HepG2 (cell line): ENCODE results near the gene THY1. TPM values are rescaled to one million over a fixed set of nuclear protein-coding genes. Genes with fewer than 3 reads are reported as not detected.

Experiments
- CHD2 ChIP-seq: IDR thresholded peaks from 2 replicates; pipeline ENCODE4 v1.6.1; 2011; ENCODE audit warnings: low read depth, low read length, improper control_type of control experiment
- GABPB1 ChIP-seq: IDR thresholded peaks from 2 replicates; pipeline ENCODE4 v1.6.1; 2016; ENCODE audit warnings: mild to moderate bottlenecking, missing genetic modification reagents, moderate library complexity, missing compliant biosample characterization
- HOXA9 ChIP-seq: sonication (generic); formaldehyde crosslinking; IDR thresholded peaks from 2 replicates; pipeline ENCODE4 v1.8.1; 2022; ENCODE audit warnings: missing genetic modification reagents, mild to moderate bottlenecking, moderate library complexity, borderline replicate concordance
- KMT2B ChIP-seq: IDR thresholded peaks from 2 replicates; pipeline ENCODE4 v1.6.1; 2016; ENCODE audit warnings: missing genetic modification reagents, missing compliant biosample characterization
- MED13 ChIP-seq: sonication (generic); formaldehyde crosslinking; IDR thresholded peaks from 2 replicates; pipeline ENCODE4 v1.5.0; 2020; ENCODE audit warnings: missing genetic modification reagents
- RELA ChIP-seq: sonication (generic); formaldehyde crosslinking; IDR thresholded peaks from 2 replicates; pipeline ENCODE4 v1.4.0; 2020; ENCODE audit warnings: missing genetic modification reagents
- SIN3A ChIP-seq: IDR thresholded peaks from 2 replicates; pipeline ENCODE4 v1.6.1; 2011; ENCODE audit warnings: low read depth, mild to moderate bottlenecking, control low read depth, low read length, borderline replicate concordance
- TP53 ChIP-seq: sonication (generic); formaldehyde crosslinking; conservative IDR thresholded peaks from 2 replicates; pipeline ENCODE4 v1.4.0; 2020; ENCODE audit warnings: missing genetic modification reagents
- ZFP36L2 ChIP-seq: sonication (generic); formaldehyde crosslinking; IDR thresholded peaks from 2 replicates; pipeline ENCODE4 v1.4.0; 2020; ENCODE audit warnings: missing genetic modification reagents
- ZNF264 ChIP-seq: sonication (generic); formaldehyde crosslinking; IDR thresholded peaks from 2 replicates; pipeline ENCODE4 v1.4.0; 2020; ENCODE audit warnings: missing genetic modification reagents
- ZNF577 ChIP-seq: sonication (generic); formaldehyde crosslinking; IDR thresholded peaks from 2 replicates; pipeline ENCODE4 v1.4.0; 2020; ENCODE audit warnings: mild to moderate bottlenecking, low read depth, missing genetic modification reagents, borderline replicate concordance
- ZNF619 ChIP-seq: sonication (generic); formaldehyde crosslinking; IDR thresholded peaks from 2 replicates; pipeline ENCODE4 v1.4.0; 2020; ENCODE audit warnings: mild to moderate bottlenecking, missing genetic modification reagents
- ZNF816 ChIP-seq: sonication (generic); formaldehyde crosslinking; IDR thresholded peaks from 2 replicates; pipeline ENCODE4 v1.8.0; 2022; ENCODE audit warnings: missing genetic modification reagents, mild to moderate bottlenecking, borderline replicate concordance
- polyA plus RNA-seq, 8 experiments: library from polyadenylated mRNA; depleted of rRNA in 3 of 8; stranded (reverse) in 7 of 8; unstranded in 1 of 8; fragments of >200 nt; fragmentation: Illumina TruSeq in 4 of 8; extraction: Trizol in 4 of 8; gene quantifications; 2 replicates each; pipeline versions ENCODE4 v1.2.1 to v1.2.3, GENCODE V29; 2011 to 2016; ENCODE audit warnings: low read depth in 4 of 8, missing spikeins in 1 of 8, mixed read lengths in 1 of 8; ENCODE audit not compliant: insufficient read depth in 1 of 8
- total RNA-seq, 5 experiments: library from RNA; depleted of rRNA; stranded (reverse); fragments of >200 nt; fragmentation: Illumina TruSeq; extraction: Trizol; gene quantifications; 2 replicates each; pipeline ENCODE4 v1.2.3, GENCODE V29; 2016; ENCODE audit warnings: low read depth in 1 of 5
- TF ChIP-seq, protein P1 (sequence below): IDR thresholded peaks from 2 replicates; pipeline ENCODE4 v1.6.1; 2016; ENCODE audit warnings: low read depth, missing genetic modification reagents, missing compliant biosample characterization
- TF ChIP-seq, protein P2 (sequence below): sonication (generic); formaldehyde crosslinking; IDR thresholded peaks from 2 replicates; pipeline ENCODE4 v1.4.0; 2020; ENCODE audit warnings: missing genetic modification reagents
- TF ChIP-seq, protein P3 (sequence below): sonication (generic); formaldehyde crosslinking; IDR thresholded peaks from 2 replicates; pipeline ENCODE4 v1.5.1; 2020; ENCODE audit warnings: mild to moderate bottlenecking, missing genetic modification reagents, moderate library complexity
- TF ChIP-seq, protein P4 (sequence below): sonication (generic); formaldehyde crosslinking; IDR thresholded peaks from 2 replicates; pipeline ENCODE4 v1.9.0; 2022; ENCODE audit warnings: low read depth, missing genetic modification reagents

Gene THY1
- total and polyA plus RNA-seq, 2 of the 13 experiments (the other 11 are each of a cell fraction or from before 2014, with no cell fraction given), result not detected

DNA sequence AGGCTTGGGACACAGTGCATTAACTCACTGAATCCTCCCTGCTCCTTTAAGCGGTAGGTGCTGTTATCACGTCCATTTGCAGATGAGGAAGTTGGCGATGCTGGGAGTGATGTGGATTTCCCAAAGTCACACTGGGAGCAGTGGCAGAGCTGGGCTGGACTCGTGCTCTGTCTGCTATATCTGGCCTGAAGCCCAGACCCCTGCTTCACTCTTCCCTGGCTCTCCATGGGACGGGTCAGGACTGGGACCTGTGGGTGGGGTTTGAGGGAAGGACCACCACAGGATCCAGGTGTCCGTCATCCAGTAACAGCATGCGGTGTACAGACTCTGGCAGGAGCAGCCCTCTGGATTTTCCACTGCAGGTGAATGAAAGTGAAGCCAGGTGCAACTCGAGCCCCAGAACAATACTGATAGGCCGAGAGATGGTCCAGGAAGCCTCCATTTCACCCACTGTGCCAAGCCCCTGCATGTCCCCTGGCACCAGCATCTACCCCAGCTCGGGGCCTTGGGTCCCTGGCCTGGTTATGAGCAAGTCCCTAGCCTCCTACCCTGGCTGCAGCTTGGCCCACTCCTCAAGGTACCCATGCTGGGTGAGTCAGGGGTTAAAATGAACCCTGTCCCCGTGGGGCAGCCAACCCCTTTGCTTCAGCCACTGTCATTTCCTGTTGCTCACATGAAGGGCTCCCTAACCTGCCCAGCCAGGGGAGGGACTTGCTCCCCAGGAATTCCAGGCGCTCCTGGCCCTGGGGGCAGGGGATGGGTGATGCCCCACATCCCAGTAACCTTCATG, 45.7 kb downstream of the THY1 start (continued):
- TF ChIP-seq, protein P1, sequence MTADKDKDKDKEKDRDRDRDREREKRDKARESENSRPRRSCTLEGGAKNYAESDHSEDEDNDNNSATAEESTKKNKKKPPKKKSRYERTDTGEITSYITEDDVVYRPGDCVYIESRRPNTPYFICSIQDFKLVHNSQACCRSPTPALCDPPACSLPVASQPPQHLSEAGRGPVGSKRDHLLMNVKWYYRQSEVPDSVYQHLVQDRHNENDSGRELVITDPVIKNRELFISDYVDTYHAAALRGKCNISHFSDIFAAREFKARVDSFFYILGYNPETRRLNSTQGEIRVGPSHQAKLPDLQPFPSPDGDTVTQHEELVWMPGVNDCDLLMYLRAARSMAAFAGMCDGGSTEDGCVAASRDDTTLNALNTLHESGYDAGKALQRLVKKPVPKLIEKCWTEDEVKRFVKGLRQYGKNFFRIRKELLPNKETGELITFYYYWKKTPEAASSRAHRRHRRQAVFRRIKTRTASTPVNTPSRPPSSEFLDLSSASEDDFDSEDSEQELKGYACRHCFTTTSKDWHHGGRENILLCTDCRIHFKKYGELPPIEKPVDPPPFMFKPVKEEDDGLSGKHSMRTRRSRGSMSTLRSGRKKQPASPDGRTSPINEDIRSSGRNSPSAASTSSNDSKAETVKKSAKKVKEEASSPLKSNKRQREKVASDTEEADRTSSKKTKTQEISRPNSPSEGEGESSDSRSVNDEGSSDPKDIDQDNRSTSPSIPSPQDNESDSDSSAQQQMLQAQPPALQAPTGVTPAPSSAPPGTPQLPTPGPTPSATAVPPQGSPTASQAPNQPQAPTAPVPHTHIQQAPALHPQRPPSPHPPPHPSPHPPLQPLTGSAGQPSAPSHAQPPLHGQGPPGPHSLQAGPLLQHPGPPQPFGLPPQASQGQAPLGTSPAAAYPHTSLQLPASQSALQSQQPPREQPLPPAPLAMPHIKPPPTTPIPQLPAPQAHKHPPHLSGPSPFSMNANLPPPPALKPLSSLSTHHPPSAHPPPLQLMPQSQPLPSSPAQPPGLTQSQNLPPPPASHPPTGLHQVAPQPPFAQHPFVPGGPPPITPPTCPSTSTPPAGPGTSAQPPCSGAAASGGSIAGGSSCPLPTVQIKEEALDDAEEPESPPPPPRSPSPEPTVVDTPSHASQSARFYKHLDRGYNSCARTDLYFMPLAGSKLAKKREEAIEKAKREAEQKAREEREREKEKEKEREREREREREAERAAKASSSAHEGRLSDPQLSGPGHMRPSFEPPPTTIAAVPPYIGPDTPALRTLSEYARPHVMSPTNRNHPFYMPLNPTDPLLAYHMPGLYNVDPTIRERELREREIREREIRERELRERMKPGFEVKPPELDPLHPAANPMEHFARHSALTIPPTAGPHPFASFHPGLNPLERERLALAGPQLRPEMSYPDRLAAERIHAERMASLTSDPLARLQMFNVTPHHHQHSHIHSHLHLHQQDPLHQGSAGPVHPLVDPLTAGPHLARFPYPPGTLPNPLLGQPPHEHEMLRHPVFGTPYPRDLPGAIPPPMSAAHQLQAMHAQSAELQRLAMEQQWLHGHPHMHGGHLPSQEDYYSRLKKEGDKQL (CRISPR knock-in tag), result no peak
- TF ChIP-seq CHD2 (no peak), ZNF619 (CRISPR knock-in tag) (no peak), MED13 (CRISPR knock-in tag) (no peak), ZNF577 (CRISPR knock-in tag) (no peak), GABPB1 (peak; percentile 19; the same call in 1 of the 2 replicates), ZNF264 (CRISPR knock-in tag) (no peak), ZNF816 (no peak), HOXA9 (CRISPR knock-in tag) (no peak), SIN3A (no peak), ZFP36L2 (no peak), KMT2B (CRISPR knock-in tag) (no peak), RELA (CRISPR knock-in tag) (no peak), TP53 (no peak)
- TF ChIP-seq, protein P2, sequence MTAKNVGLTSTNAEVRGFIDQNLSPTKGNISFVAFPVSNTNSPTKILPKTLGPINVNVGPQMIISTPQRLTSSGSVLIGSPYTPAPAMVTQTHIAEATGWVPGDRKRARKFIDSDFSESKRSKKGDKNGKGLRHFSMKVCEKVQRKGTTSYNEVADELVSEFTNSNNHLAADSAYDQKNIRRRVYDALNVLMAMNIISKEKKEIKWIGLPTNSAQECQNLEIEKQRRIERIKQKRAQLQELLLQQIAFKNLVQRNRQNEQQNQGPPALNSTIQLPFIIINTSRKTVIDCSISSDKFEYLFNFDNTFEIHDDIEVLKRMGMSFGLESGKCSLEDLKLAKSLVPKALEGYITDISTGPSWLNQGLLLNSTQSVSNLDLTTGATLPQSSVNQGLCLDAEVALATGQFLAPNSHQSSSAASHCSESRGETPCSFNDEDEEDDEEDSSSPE (CRISPR knock-in tag), result no peak
- TF ChIP-seq, protein P3, sequence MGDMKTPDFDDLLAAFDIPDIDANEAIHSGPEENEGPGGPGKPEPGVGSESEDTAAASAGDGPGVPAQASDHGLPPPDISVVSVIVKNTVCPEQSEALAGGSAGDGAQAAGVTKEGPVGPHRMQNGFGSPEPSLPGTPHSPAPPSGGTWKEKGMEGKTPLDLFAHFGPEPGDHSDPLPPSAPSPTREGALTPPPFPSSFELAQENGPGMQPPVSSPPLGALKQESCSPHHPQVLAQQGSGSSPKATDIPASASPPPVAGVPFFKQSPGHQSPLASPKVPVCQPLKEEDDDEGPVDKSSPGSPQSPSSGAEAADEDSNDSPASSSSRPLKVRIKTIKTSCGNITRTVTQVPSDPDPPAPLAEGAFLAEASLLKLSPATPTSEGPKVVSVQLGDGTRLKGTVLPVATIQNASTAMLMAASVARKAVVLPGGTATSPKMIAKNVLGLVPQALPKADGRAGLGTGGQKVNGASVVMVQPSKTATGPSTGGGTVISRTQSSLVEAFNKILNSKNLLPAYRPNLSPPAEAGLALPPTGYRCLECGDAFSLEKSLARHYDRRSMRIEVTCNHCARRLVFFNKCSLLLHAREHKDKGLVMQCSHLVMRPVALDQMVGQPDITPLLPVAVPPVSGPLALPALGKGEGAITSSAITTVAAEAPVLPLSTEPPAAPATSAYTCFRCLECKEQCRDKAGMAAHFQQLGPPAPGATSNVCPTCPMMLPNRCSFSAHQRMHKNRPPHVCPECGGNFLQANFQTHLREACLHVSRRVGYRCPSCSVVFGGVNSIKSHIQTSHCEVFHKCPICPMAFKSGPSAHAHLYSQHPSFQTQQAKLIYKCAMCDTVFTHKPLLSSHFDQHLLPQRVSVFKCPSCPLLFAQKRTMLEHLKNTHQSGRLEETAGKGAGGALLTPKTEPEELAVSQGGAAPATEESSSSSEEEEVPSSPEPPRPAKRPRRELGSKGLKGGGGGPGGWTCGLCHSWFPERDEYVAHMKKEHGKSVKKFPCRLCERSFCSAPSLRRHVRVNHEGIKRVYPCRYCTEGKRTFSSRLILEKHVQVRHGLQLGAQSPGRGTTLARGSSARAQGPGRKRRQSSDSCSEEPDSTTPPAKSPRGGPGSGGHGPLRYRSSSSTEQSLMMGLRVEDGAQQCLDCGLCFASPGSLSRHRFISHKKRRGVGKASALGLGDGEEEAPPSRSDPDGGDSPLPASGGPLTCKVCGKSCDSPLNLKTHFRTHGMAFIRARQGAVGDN (CRISPR knock-in tag), result peak; percentile 68
- TF ChIP-seq, protein P4, sequence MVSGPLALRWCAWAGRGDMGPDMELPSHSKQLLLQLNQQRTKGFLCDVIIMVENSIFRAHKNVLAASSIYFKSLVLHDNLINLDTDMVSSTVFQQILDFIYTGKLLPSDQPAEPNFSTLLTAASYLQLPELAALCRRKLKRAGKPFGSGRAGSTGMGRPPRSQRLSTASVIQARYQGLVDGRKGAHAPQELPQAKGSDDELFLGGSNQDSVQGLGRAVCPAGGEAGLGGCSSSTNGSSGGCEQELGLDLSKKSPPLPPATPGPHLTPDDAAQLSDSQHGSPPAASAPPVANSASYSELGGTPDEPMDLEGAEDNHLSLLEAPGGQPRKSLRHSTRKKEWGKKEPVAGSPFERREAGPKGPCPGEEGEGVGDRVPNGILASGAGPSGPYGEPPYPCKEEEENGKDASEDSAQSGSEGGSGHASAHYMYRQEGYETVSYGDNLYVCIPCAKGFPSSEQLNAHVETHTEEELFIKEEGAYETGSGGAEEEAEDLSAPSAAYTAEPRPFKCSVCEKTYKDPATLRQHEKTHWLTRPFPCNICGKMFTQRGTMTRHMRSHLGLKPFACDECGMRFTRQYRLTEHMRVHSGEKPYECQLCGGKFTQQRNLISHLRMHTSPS (CRISPR knock-in tag), result peak; percentile 42; the same call in 1 of the 2 replicates
